Parathyroid adenoma (tissue), 2 donors: ENCODE results near the gene HOXA13.

Source experiments
- H2AFZ ChIP-seq: fragments of 300-600 bp; sonication (generic); one replicate; pipeline ENCODE4 v1.7.0; 2017; ENCODE audit warnings: antibody characterized with exemption, mild to moderate bottlenecking
- H3K27ac ChIP-seq: fragments of 300-600 bp; sonication (generic); one replicate; pipeline ENCODE4 v1.7.0; 2017
- H3K27me3 ChIP-seq: fragments of 300-600 bp; sonication (generic); one replicate; pipeline ENCODE4 v1.7.0; 2017; ENCODE audit warnings: low read length; ENCODE audit not compliant: control insufficient read depth, insufficient read depth
- H3K36me3 ChIP-seq: fragments of 300-600 bp; sonication (generic); one replicate; pipeline ENCODE4 v1.7.0; 2017; ENCODE audit warnings: low read length; ENCODE audit not compliant: control insufficient read depth, insufficient read depth
- H3K4me1 ChIP-seq: fragments of 300-600 bp; sonication (generic); one replicate; pipeline ENCODE4 v1.7.0; 2017; ENCODE audit warnings: control low read depth
- H3K4me2 ChIP-seq: fragments of 300-600 bp; sonication (generic); one replicate; pipeline ENCODE4 v1.7.0; 2017; ENCODE audit warnings: low read length
- H3K4me3 ChIP-seq: fragments of 300-600 bp; sonication (generic); one replicate; pipeline ENCODE4 v1.7.0; 2017; ENCODE audit warnings: low read depth, low read length
- H3K79me2 ChIP-seq: fragments of 300-600 bp; sonication (generic); one replicate; pipeline ENCODE4 v1.7.0; 2017; ENCODE audit warnings: control low read depth
- H3K9ac ChIP-seq: fragments of 300-600 bp; sonication (generic); one replicate; pipeline ENCODE4 v1.7.0; 2017; ENCODE audit warnings: mild to moderate bottlenecking
- H3K9me3 ChIP-seq: fragments of 300-600 bp; sonication (generic); one replicate; pipeline ENCODE4 v1.7.0; 2017; ENCODE audit warnings: low read length; ENCODE audit not compliant: control insufficient read depth
- TF ChIP-seq, protein P1 (sequence below): fragments of 300-600 bp; sonication (generic); IDR thresholded peaks from one replicate; pipeline ENCODE4 v1.7.0; 2017; ENCODE audit warnings: antibody characterized with exemption, mild to moderate bottlenecking
- donor health status: primary hyperparathyroidism.

The HOXA13 gene

GRCh38 chr7:27221201-27221797 lies 21.4 kb upstream of the HOXA13 start:
- H3K9ac ChIP-seq = no peak overlapping the region
- H3K4me3 ChIP-seq = no peak overlapping the region
- no peaks in the 10 kb centered on the region for H3K4me1 ChIP-seq
- TF ChIP-seq, protein P1, sequence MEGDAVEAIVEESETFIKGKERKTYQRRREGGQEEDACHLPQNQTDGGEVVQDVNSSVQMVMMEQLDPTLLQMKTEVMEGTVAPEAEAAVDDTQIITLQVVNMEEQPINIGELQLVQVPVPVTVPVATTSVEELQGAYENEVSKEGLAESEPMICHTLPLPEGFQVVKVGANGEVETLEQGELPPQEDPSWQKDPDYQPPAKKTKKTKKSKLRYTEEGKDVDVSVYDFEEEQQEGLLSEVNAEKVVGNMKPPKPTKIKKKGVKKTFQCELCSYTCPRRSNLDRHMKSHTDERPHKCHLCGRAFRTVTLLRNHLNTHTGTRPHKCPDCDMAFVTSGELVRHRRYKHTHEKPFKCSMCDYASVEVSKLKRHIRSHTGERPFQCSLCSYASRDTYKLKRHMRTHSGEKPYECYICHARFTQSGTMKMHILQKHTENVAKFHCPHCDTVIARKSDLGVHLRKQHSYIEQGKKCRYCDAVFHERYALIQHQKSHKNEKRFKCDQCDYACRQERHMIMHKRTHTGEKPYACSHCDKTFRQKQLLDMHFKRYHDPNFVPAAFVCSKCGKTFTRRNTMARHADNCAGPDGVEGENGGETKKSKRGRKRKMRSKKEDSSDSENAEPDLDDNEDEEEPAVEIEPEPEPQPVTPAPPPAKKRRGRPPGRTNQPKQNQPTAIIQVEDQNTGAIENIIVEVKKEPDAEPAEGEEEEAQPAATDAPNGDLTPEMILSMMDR = no peak
- H2AFZ ChIP-seq = no peak overlapping the region
- peaks cover 14% of the 10 kb centered on the region for H3K27me3 ChIP-seq
- H3K4me2 ChIP-seq = no peak overlapping the region
- H3K79me2 ChIP-seq = no peaks in the 10 kb centered on the region
- no peaks in the 10 kb centered on the region for H3K9me3 ChIP-seq
- no peaks in the 10 kb centered on the region for H3K36me3 ChIP-seq
- no peak overlapping the region for H3K27ac ChIP-seq

DNA sequence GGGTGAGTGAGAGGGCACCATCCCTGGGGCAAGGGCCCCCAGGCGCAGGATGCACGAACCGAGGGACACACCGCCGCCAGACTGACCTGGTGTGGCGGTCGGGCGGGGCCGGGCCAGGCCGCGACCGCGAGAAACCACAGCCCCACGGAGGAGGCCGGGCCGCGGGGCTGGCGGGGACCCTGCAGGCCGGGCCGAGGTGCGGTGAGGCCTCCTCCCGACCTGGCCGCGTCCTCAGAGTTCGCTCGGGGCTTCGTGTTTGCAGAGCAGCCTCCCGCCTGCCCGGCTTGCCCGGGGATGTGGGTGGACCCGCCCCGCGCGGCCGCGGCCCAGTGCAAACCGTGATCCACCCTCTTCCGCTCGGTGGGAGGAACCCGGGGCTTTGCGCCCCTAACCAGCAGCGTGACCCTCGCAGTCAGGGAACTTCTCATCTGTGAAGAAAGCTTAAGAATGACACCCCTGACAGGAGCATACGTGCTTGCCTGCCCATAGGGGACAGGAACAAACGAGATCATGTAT lies 20.6 kb upstream of the HOXA13 start:
- no peaks in the 10 kb centered on the region for H3K79me2 ChIP-seq
- no peak overlapping the region for H2AFZ ChIP-seq
- no peaks in the 10 kb centered on the region for H3K4me1 ChIP-seq
- H3K9me3 ChIP-seq = no peaks in the 10 kb centered on the region
- no peak overlapping the region for H3K27ac ChIP-seq
- TF ChIP-seq, protein P1 = no peak
- H3K27me3 ChIP-seq = peaks cover 9% of the 10 kb centered on the region
- no peak overlapping the region for H3K4me3 ChIP-seq
- H3K4me2 ChIP-seq = no peak overlapping the region
- H3K9ac ChIP-seq = no peak overlapping the region
- no peaks in the 10 kb centered on the region for H3K36me3 ChIP-seq

DNA sequence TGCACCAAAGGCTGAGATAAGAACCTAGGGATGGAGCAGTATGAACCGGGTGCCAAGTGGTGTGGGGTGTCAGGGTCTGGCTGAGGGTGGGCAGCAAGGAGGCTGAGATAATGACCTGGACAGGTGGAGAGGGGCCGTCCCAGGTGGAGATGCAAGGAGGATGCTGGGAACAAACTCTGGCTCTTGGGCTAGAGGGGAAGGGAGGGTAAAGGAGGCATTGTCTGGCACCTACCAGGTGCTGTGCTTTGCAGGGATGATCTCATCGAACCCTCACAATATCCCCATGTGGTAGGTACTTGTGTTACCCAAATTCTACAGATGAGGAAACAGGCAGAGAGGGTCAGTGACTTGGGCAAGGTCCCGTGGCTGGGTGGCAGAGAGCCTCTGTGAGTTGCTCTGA lies 19.9 kb upstream of the HOXA13 start:
- Histone ChIP-seq H3K27me3 (peaks cover 6% of the 10 kb centered on the region), H3K79me2 (no peaks in the 10 kb centered on the region), H3K9ac (no peak overlapping the region), H3K4me2 (no peak overlapping the region), H3K4me3 (no peak overlapping the region), H3K4me1 (no peaks in the 10 kb centered on the region), H3K9me3 (no peaks in the 10 kb centered on the region), H3K27ac (no peak overlapping the region), H3K36me3 (no peaks in the 10 kb centered on the region), H2AFZ (no peak overlapping the region)
- TF ChIP-seq, protein P1 = no peak

DNA sequence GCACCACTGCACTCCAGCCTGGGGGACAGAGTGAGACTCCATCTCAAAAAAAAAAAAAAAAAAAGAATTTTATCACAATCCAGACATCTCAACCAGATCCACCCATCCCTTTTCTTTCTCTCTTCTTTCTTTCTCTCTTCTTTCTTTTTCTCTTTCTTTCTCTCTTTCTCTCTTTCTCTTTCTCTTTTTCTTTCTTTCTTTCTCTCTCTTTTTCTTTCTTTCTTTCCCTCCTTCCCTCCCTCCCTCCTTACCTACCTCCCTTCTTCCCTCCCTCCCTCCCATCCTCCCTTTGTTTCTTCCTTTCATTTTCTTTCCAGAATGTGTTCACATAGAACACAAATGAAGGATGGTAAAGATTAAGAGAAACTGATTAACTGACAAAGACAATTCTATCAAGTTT lies 18.1 kb upstream of the HOXA13 start:
- H3K9me3 ChIP-seq = no peaks in the 10 kb centered on the region
- H3K4me3 ChIP-seq = no peak overlapping the region
- H2AFZ ChIP-seq = no peak overlapping the region
- TF ChIP-seq, protein P1 = no peak
- H3K79me2 ChIP-seq = no peaks in the 10 kb centered on the region
- no peak overlapping the region for H3K9ac ChIP-seq
- no peak overlapping the region for H3K27ac ChIP-seq
- no peaks in the 10 kb centered on the region for H3K36me3 ChIP-seq
- H3K4me2 ChIP-seq = no peak overlapping the region
- H3K27me3 ChIP-seq = peaks cover 15% of the 10 kb centered on the region
- H3K4me1 ChIP-seq = no peaks in the 10 kb centered on the region

DNA sequence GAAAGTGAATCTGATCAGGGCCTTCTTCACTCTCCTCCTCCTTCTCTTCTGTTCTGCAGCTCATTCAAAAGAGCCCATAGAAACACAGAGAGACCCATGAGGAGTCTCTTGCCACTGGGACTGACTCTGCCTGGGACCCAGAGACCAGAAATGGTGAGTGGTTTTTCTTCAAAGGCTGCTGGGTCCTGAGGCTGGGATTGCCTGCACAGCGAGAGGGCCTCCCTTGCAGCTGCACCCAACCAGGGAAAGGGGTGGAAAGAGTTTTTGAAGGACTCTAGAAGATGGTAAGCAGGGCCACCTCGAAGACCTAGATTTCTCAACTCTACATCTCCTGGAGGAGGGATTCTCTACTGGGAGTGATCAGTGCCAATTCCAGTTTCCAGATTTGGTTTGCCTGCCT lies 15.5 kb upstream of the HOXA13 start:
- Histone ChIP-seq H3K27me3 (peaks cover 28% of the 10 kb centered on the region), H3K4me1 (no peaks in the 10 kb centered on the region), H3K9me3 (no peaks in the 10 kb centered on the region), H2AFZ (no peak overlapping the region), H3K36me3 (no peaks in the 10 kb centered on the region), H3K4me2 (no peak overlapping the region), H3K27ac (no peak overlapping the region), H3K79me2 (no peaks in the 10 kb centered on the region), H3K4me3 (no peak overlapping the region), H3K9ac (no peak overlapping the region)
- TF ChIP-seq, protein P1 = no peak
